Measurements from ENCODE around the gene SH3BP2.
"Not testable (repeated sequence)": the region's sequence is repeated elsewhere in the genome, so short reads cannot be mapped to it uniquely, and the experiment has no call there.

Gene SH3BP2
- total RNA-seq = 143 to 415 (median 243) reads per million in 18 experiments

GRCh38 chr4:2792711-2793585 is at the start of gene SH3BP2:
TSS of gene SH3BP2 (plus strand) at chr4:2793085. CDS start at chr4:2820618, 27,533 bp downstream.
- DNase-seq = peak; percentile 69 to 83

- no peak for DNase-seq
Observed at GRCh38 chr4:2743518-2744445, 49.1 kb upstream of the SH3BP2 start.

DNA sequence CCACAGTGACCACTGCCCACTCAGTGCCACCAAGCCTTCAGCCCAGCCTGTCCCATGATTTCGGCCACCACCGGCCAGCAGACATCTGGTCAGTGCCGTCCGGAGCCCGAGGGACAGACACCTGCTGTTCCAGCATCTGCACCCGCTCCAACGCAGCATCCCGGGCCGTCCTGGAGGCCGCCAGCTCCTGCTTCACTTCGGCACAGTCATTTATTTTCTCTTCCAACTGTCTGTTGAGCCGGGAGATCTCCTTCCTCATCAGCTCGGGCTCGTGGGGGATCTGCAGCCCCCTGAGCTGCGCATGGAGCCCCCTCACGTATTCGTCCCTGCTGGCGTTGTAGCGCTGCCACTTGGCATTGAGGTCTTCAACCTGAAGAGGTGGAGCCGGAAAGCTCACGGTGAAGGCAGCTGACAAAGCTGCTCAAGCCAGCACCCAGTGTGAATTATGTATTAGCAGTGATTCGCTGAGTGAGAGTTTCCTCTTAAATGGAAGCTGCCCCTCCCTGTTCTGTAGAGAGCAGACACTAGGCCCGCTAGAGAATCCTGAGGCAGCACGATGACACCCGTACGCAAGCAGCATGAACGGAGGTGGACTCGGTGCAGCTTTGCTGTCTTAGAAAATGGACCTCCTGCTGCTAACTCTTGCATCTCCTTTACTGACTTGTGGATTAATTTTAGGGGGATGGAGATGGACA is 48.2 kb upstream of the SH3BP2 start:
- DNase-seq = no peak

DNA sequence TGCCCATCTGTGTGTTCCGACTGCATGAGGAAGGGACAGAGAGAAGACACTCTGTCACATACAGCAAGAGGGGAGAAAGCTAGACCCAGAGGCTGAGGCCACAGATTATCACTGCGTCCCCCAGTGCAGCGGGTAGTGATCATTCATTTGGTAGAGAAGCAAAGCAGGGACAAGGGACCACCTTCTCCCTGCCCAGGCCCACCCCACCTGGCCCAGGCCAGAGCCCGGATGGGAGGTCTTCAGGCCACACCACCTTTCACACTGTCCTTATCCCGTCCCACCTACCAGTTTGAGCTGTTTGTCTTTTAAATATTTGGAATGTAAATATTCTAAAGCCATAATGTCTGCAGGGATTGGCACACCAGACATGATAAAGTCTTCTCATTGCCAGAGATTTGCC is 47.4 kb upstream of the SH3BP2 start:
- DNase-seq = no peak

- DNase-seq = peak; percentile 90 to 98
Observed at GRCh38 chr4:2745981-2746806, 46.7 kb upstream of the SH3BP2 start.

DNA sequence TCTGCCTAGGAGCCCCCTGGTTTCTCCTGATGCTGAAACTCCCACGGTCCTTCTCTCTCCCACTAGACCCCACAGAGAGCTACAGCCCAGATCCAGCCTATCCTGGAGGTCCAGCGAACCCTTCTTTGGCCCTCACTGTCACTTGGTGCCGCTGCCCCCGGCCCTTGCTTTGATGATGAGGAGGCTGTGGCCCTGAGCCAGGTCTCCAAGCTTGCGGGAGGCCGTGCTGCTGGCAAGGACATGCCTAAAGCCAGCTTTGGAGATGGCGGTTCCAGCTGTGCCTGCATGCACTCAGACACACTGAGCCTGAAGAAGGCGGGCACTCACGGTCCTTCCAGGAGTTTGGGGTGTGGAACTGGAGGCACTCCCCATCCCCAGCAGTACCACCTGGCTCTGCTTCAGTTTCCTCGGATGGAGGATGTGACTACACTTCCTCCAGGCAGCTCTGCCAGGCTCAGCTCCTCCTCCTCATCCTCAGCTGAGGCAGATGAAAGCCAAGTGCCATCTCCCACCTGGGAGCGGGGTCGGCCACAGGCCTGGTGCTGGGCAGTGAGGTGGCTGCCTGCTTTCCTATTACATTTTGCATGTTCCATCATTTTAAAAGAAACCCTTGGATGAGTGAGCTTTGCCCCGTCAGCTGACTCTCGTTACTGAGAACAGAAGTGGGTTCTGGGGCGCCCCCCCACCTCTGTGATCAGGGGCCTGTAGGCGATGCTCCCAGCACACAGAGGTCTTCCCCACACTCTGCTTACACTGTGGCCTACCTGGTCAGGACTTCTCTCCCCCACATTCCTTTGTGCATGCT is 45.8 kb upstream of the SH3BP2 start:
- DNase-seq = no peak

GRCh38 chr4:2750719-2751605 is 41.9 kb upstream of the SH3BP2 start:
- DNase-seq = no peak

GRCh38 chr4:2753436-2753835 is 39.4 kb upstream of the SH3BP2 start:
- DNase-seq = no peak

GRCh38 chr4:2754848-2755819 is 37.8 kb upstream of the SH3BP2 start:
- DNase-seq = no peak

GRCh38 chr4:2755821-2756690 is 36.8 kb upstream of the SH3BP2 start, which contains the start of gene TNIP2:
TSS of gene TNIP2 (minus strand) at chr4:2756336. CDS start at chr4:2756289, 47 bp downstream.
- peak; percentile 73 to 78 for DNase-seq

GRCh38 chr4:2756691-2757350 is 36.1 kb upstream of the SH3BP2 start:
- DNase-seq = no peak

DNA sequence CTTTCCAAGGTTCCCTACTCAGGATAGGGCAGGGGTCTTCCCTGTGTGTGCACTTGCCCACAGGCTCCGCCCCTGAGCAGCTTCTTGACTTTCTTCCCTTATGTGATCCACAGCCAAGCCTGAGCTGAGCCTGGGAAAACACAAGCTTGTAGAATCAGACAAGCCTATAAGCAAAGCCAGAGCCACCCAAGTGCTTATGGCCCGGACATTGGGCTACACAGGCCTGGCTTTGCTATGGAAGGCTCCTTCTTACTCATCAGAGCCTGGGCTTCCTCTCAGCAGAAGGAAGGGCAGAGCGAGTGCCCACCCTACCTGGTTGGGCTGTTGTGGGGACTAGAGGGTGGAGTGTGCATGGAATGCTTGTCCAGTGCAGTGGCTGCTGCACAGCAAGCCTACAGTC is 35.5 kb upstream of the SH3BP2 start:
- no peak for DNase-seq

DNA sequence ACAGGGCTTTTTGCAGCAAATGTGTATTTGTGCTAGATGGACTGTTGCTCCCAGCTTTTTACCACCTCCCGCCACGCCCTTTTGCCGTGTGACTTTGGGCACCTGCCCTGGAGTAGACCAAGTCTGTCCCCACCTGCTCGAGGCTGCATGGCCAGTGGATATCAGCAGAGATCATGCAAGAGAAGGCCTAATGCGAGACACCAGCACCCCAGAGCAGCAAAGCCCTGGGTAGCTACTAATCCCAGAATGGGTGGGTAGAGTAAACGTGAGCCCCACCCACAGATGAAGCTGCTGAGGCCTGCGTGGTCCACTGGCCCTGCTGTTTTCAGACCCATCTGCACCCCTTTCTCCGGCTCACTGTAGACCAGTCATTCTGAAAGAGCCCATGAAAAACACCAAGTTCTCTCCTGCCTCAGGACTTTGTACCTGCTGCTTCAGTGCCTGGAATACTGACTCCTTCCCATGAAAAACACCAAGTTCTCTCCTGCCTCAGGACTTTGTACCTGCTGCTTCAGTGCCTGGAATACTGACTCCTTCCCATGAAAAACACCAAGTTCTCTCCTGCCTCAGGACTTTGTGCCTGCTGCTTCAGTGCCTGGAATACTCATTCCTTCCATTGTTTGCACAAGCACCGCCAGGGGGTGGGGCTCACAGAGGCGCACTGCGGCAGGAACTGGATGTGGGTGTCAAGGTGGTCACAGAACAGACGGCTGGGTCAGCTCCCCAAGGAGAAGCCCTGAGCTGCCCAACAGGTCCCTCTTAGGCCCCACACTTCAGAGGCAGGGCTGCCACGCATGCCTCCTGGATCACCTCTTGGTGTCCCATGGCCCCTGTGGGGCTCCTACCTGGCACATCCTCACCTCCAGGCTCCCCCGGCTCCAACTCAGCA is 31.6 kb upstream of the SH3BP2 start:
- no peak for DNase-seq

- DNase-seq = no peak
Observed at GRCh38 chr4:2762048-2762447, 30.8 kb upstream of the SH3BP2 start.

DNA sequence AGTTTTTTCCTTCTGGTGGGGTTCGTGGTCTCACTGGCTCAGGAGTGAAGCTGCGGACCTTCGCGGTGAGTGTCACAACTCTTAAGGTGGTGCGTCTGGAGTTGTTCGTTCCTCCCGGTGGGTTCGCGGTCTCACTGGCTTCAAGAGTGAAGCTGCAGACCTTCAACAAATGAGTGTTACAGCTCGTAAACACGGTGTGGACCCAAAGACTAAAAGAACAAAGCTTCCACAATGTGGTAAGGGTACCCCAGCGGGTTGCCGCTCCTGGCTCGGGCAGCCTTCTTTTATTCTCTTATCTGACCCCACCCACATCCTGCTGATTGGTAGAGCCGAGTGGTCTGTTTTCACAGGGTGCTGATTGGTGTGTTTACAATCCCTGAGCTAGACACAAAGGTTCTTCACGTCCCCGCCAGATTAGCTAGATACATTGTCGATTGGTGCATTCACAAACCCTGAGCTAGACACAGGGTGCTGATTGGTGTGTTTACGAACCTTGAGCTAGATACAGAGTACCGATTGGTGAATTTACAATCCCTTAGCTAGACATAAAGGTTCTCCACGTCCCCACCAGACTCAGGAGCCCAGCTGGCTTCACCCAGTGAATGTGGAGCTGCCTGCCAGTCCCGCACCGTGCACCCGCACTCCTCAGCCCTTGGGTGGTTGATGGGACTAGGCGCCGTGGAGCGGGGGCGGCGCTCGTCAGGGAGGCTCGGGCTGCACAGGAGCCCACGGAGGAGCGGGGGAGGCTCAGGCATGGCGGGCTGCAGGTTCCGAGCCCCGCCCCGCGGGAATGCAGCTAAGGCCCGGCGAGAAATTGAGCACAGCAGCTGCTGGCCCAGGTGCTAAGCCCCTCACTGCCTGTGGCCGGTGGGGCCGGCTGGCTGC is 30.2 kb upstream of the SH3BP2 start:
- not testable (repeated sequence) for DNase-seq
